Measurements from ENCODE around the gene NRM.

NRM gene

GRCh38 chr6:30682143-30683117 lies 8.4 kb downstream of the NRM start:
- Histone ChIP-seq H3K27me3 (replicated peaks in 2 of 5; ENCODE audit: control insufficient read depth in 4 of 5, insufficient read depth in 5 of 5, low read length in 4 of 5) (no peaks in the 10 kb centered on the region), H3K9me3 (ENCODE audit: control extremely low read depth in 1 of 5, control insufficient read depth in 4 of 5, insufficient read depth in 2 of 5, low read depth in 1 of 5, low read length in 4 of 5) (no peaks in the 10 kb centered on the region), H3K4me1 (ENCODE audit: control extremely low read depth in 1 of 4, control insufficient read depth in 4 of 4, insufficient read depth in 4 of 4, low read length in 3 of 4) (peaks cover 13 to 77% (median 72%) of the 10 kb centered on the region in 4 experiments), H3K27ac (ENCODE audit: insufficient read depth in 1 of 2, low read depth in 1 of 2, low read length in 2 of 2, poor library complexity in 1 of 2, severe bottlenecking in 2 of 2) (peak overlapping the region; percentile 83 to 94), H3K36me3 (ENCODE audit: control insufficient read depth in 4 of 4, insufficient read depth in 4 of 4, low read length in 3 of 4) (peaks cover 0 to 31% (median 16%) of the 10 kb centered on the region in 4 experiments), H3K4me3 (ENCODE audit: control insufficient read depth in 1 of 7, extremely low read depth in 1 of 7, insufficient read depth in 4 of 7, low read depth in 2 of 7, low read length in 6 of 7) (peak overlapping the region; percentile 23 to 96 (median 88))
- CTCF ChIA-PET: interaction anchor here (0.7 to 18.0 kb wide), 5 partner anchors 7 to 40 kb away, joined by 3 to 622 read pairs (median 8); partner anchors contain the start of genes DHX16, MDC1, NRM and TUBB
- DNase-seq: peak; percentile 97 to 99 (median 99)
- WGBS (ENCODE audit: insufficient coverage): 0% methylated on average over 6 of the region's 11 CpGs
- POLR2A ChIA-PET: interaction anchor here (0.6 to 7.4 kb wide), 7 partner anchors 8 to 67 kb away, joined by 3 to 56 read pairs (median 5); partner anchors contain the start of genes MDC1, NRM and TUBB

GRCh38 chr6:30681766-30682142 lies 9.0 kb downstream of the NRM start:
- peaks cover 13 to 76% (median 68%) of the 10 kb centered on the region in 4 experiments for H3K4me1 ChIP-seq (ENCODE audit: control extremely low read depth in 1 of 4, control insufficient read depth in 4 of 4, insufficient read depth in 4 of 4, low read length in 3 of 4)
- H3K36me3 ChIP-seq (ENCODE audit: control insufficient read depth in 4 of 4, insufficient read depth in 4 of 4, low read length in 3 of 4): peaks cover 0 to 38% (median 20%) of the 10 kb centered on the region in 4 experiments
- no peaks in the 10 kb centered on the region for H3K27me3 ChIP-seq (replicated peaks in 2 of 5; ENCODE audit: control insufficient read depth in 4 of 5, insufficient read depth in 5 of 5, low read length in 4 of 5)
- peak overlapping the region; percentile 23 to 96 (median 78) for H3K4me3 ChIP-seq (ENCODE audit: control insufficient read depth in 1 of 7, extremely low read depth in 1 of 7, insufficient read depth in 4 of 7, low read depth in 2 of 7, low read length in 6 of 7)
- peak overlapping the region; percentile 83 to 94 for H3K27ac ChIP-seq (ENCODE audit: insufficient read depth in 1 of 2, low read depth in 1 of 2, low read length in 2 of 2, poor library complexity in 1 of 2, severe bottlenecking in 2 of 2)
- no peak for DNase-seq
- no peaks in the 10 kb centered on the region for H3K9me3 ChIP-seq (ENCODE audit: control extremely low read depth in 1 of 5, control insufficient read depth in 4 of 5, insufficient read depth in 2 of 5, low read depth in 1 of 5, low read length in 4 of 5)
- POLR2A ChIA-PET: interaction anchor here (1.2 to 7.4 kb wide), 4 partner anchors 31 to 66 kb away, joined by 4 to 56 read pairs (median 12); partner anchors contain the start of genes MDC1 and TUBB
- WGBS (ENCODE audit: insufficient coverage): 13% methylated on average over 3 of the region's 4 CpGs
- CTCF ChIA-PET: interaction anchor here (0.7 to 18.0 kb wide), 8 partner anchors 8 to 41 kb away, joined by 3 to 622 read pairs (median 3); partner anchors contain the start of genes DHX16, MDC1, NRM and TUBB

- no peak for DNase-seq
- H3K27me3 ChIP-seq (replicated peaks in 2 of 5; ENCODE audit: control insufficient read depth in 4 of 5, insufficient read depth in 5 of 5, low read length in 4 of 5): no peaks in the 10 kb centered on the region
- peak overlapping the region in 5 of 7 experiments; percentile 9 to 88 (median 46) for H3K4me3 ChIP-seq (ENCODE audit: control insufficient read depth in 1 of 7, extremely low read depth in 1 of 7, insufficient read depth in 4 of 7, low read depth in 2 of 7, low read length in 6 of 7)
- CTCF ChIA-PET: interaction anchor here (0.7 to 18.0 kb wide), 13 partner anchors 8 to 196 kb away, joined by 3 to 622 read pairs (median 6); partner anchors contain the start of genes DHX16, MDC1, NRM and TUBB
- peaks cover 7 to 46% (median 30%) of the 10 kb centered on the region in 4 experiments for H3K36me3 ChIP-seq (ENCODE audit: control insufficient read depth in 4 of 4, insufficient read depth in 4 of 4, low read length in 3 of 4)
- H3K9me3 ChIP-seq (ENCODE audit: control extremely low read depth in 1 of 5, control insufficient read depth in 4 of 5, insufficient read depth in 2 of 5, low read depth in 1 of 5, low read length in 4 of 5): no peaks in the 10 kb centered on the region
- POLR2A ChIA-PET: interaction anchor here (7.4 kb wide), 1 partner anchor 41 kb away, joined by 56 read pairs; the partner anchor contains the start of gene TUBB
- peaks cover 10 to 61% (median 54%) of the 10 kb centered on the region in 4 experiments for H3K4me1 ChIP-seq (ENCODE audit: control extremely low read depth in 1 of 4, control insufficient read depth in 4 of 4, insufficient read depth in 4 of 4, low read length in 3 of 4)
- WGBS (ENCODE audit: insufficient coverage): 79% methylated on average over 7 of the region's 7 CpGs
- H3K27ac ChIP-seq (ENCODE audit: insufficient read depth in 1 of 2, low read depth in 1 of 2, low read length in 2 of 2, poor library complexity in 1 of 2, severe bottlenecking in 2 of 2): peak overlapping the region in 1 of 2 experiments; percentile 49
Observed at GRCh38 chr6:30679765-30680535, 10.8 kb downstream of the NRM start.

GRCh38 chr6:30678964-30679726 lies 11.6 kb downstream of the NRM start:
- Histone ChIP-seq H3K36me3 (ENCODE audit: control insufficient read depth in 4 of 4, insufficient read depth in 4 of 4, low read length in 3 of 4) (peaks cover 7 to 45% (median 30%) of the 10 kb centered on the region in 4 experiments), H3K9me3 (ENCODE audit: control extremely low read depth in 1 of 5, control insufficient read depth in 4 of 5, insufficient read depth in 2 of 5, low read depth in 1 of 5, low read length in 4 of 5) (no peaks in the 10 kb centered on the region), H3K4me1 (ENCODE audit: control extremely low read depth in 1 of 4, control insufficient read depth in 4 of 4, insufficient read depth in 4 of 4, low read length in 3 of 4) (peaks cover 10 to 55% (median 51%) of the 10 kb centered on the region in 4 experiments), H3K27me3 (replicated peaks in 2 of 5; ENCODE audit: control insufficient read depth in 4 of 5, insufficient read depth in 5 of 5, low read length in 4 of 5) (no peaks in the 10 kb centered on the region), H3K4me3 (ENCODE audit: control insufficient read depth in 1 of 7, extremely low read depth in 1 of 7, insufficient read depth in 4 of 7, low read depth in 2 of 7, low read length in 6 of 7) (peak overlapping the region in 4 of 7 experiments; percentile 9 to 88 (median 43)), H3K27ac (ENCODE audit: insufficient read depth in 1 of 2, low read depth in 1 of 2, low read length in 2 of 2, poor library complexity in 1 of 2, severe bottlenecking in 2 of 2) (peak overlapping the region in 1 of 2 experiments; percentile 44)
- ChIA-PET POLR2A (interaction anchor here (0.6 to 7.4 kb wide), 4 partner anchors 28 to 52 kb away, joined by 3 to 56 read pairs (median 6); partner anchors contain the start of genes MDC1 and TUBB), CTCF (interaction anchor here (0.7 to 18.0 kb wide), 21 partner anchors 9 to 408 kb away, joined by 3 to 622 read pairs (median 4); partner anchors contain the start of genes FLOT1, MDC1, NRM and TUBB)
- peak; percentile 83 to 91 (median 87) for DNase-seq
- WGBS (ENCODE audit: insufficient coverage): 8% methylated on average over 11 of the region's 31 CpGs

- H3K36me3 ChIP-seq (ENCODE audit: control insufficient read depth in 4 of 4, insufficient read depth in 4 of 4, low read length in 3 of 4): peaks cover 7 to 45% (median 29%) of the 10 kb centered on the region in 4 experiments
- H3K27me3 ChIP-seq (replicated peaks in 2 of 5; ENCODE audit: control insufficient read depth in 4 of 5, insufficient read depth in 5 of 5, low read length in 4 of 5): no peaks in the 10 kb centered on the region
- CTCF ChIA-PET: interaction anchor here (0.7 to 18.0 kb wide), 4 partner anchors 25 to 111 kb away, joined by 3 to 622 read pairs (median 4); partner anchors contain the start of genes MDC1 and TUBB
- 92% methylated on average over 4 of the region's 10 CpGs for WGBS (ENCODE audit: insufficient coverage)
- no peaks in the 10 kb centered on the region for H3K9me3 ChIP-seq (ENCODE audit: control extremely low read depth in 1 of 5, control insufficient read depth in 4 of 5, insufficient read depth in 2 of 5, low read depth in 1 of 5, low read length in 4 of 5)
- H3K4me3 ChIP-seq (ENCODE audit: control insufficient read depth in 1 of 7, extremely low read depth in 1 of 7, insufficient read depth in 4 of 7, low read depth in 2 of 7, low read length in 6 of 7): no peak overlapping the region
- H3K4me1 ChIP-seq (ENCODE audit: control extremely low read depth in 1 of 4, control insufficient read depth in 4 of 4, insufficient read depth in 4 of 4, low read length in 3 of 4): peaks cover 8 to 48% (median 44%) of the 10 kb centered on the region in 4 experiments
- no peak overlapping the region for H3K27ac ChIP-seq (ENCODE audit: insufficient read depth in 1 of 2, low read depth in 1 of 2, low read length in 2 of 2, poor library complexity in 1 of 2, severe bottlenecking in 2 of 2)
- POLR2A ChIA-PET: no interaction called here
- no peak for DNase-seq
Observed at GRCh38 chr6:30676660-30677285, 14.0 kb downstream of the NRM start.
